GM19463 (cell line): ENCODE data around the gene IL31.
"Not testable (repeated sequence)": the region's sequence is repeated elsewhere in the genome, so short reads cannot be mapped to it uniquely, and the experiment has no call there.

Experiments
- ATAC-seq: cut with Tn5 transposase; IDR thresholded peaks from one replicate; pipeline ENCODE4 v1.9.1; 2021; ENCODE audit warnings: mild to moderate bottlenecking, moderate library complexity; ENCODE audit not compliant: unreplicated experiment

The IL31 gene

GRCh38 chr12:122174155-122174845 lies at the start of gene IL31:
IL31 (minus strand) TSS chr12:122174221; CDS start chr12:122174172, 49 bp downstream.
- ATAC-seq = no peak

- ATAC-seq = no peak
Measured at GRCh38 chr12:122216445-122216844, 42.4 kb upstream of the IL31 start.

GRCh38 chr12:122215771-122216170 lies 41.8 kb upstream of the IL31 start:
- ATAC-seq = no peak

GRCh38 chr12:122208073-122208820 lies 34.2 kb upstream of the IL31 start:
- no peak for ATAC-seq

- ATAC-seq = no peak
Measured at GRCh38 chr12:122207391-122207790, 33.4 kb upstream of the IL31 start.

GRCh38 chr12:122206976-122207375 lies 33.0 kb upstream of the IL31 start:
- ATAC-seq = no peak

- no peak for ATAC-seq
Measured at GRCh38 chr12:122206111-122206881, 32.3 kb upstream of the IL31 start.

- ATAC-seq = no peak
Measured at GRCh38 chr12:122205053-122205925, 31.3 kb upstream of the IL31 start.

GRCh38 chr12:122204167-122205052 lies 30.4 kb upstream of the IL31 start:
- ATAC-seq = no peak

GRCh38 chr12:122203301-122204166 lies 29.5 kb upstream of the IL31 start, which contains the start of gene B3GNT4:
B3GNT4 (plus strand) TSS chr12:122203709; CDS start chr12:122204619, 910 bp downstream.
- ATAC-seq = no peak

- not testable (repeated sequence) for ATAC-seq
Measured at GRCh38 chr12:122202811-122203210, 28.8 kb upstream of the IL31 start.

GRCh38 chr12:122202017-122202416 lies 28.0 kb upstream of the IL31 start:
- ATAC-seq = no peak

- ATAC-seq = no peak
Measured at GRCh38 chr12:122201381-122201780, 27.4 kb upstream of the IL31 start.

- ATAC-seq = no peak
Measured at GRCh38 chr12:122200541-122201175, 26.6 kb upstream of the IL31 start.

- no peak for ATAC-seq
Measured at GRCh38 chr12:122199484-122200355, 25.7 kb upstream of the IL31 start.

GRCh38 chr12:122197612-122197966 lies 23.6 kb upstream of the IL31 start:
- no peak for ATAC-seq

- ATAC-seq = no peak
Measured at GRCh38 chr12:122195405-122195804, 21.4 kb upstream of the IL31 start.
